HepG2 (cell line): ENCODE data around the gene XXYLT1. TPM values are rescaled to one million over a fixed set of nuclear protein-coding genes. Genes with fewer than 3 reads are reported as not detected.

Experiments used
- ARNTL ChIP-seq: sonication (generic); formaldehyde crosslinking; IDR thresholded peaks from 2 replicates; pipeline ENCODE4 v1.4.0; 2020; ENCODE audit warnings: mild to moderate bottlenecking, missing genetic modification reagents
- ATF7 ChIP-seq, 2 experiments: fragments of 450-650 bp in 1 of 2; sonication (generic) in 1 of 2; formaldehyde crosslinking in 1 of 2; IDR thresholded peaks; 2 replicates each; pipeline versions ENCODE4 v1.4.0 to v1.6.1; 2016 to 2020; ENCODE audit warnings: antibody characterized with exemption in 1 of 2, mild to moderate bottlenecking in 1 of 2, missing genetic modification reagents in 1 of 2
- HDAC1 ChIP-seq: sonication (generic); formaldehyde crosslinking; IDR thresholded peaks from 2 replicates; pipeline ENCODE4 v1.5.1; 2020; ENCODE audit warnings: mild to moderate bottlenecking, missing genetic modification reagents
- HDAC2 ChIP-seq: sonication (generic); formaldehyde crosslinking; IDR thresholded peaks from 2 replicates; pipeline ENCODE4 v1.4.0; 2020; ENCODE audit warnings: missing genetic modification reagents
- MED1 ChIP-seq: sonication (generic); formaldehyde crosslinking; IDR thresholded peaks from 2 replicates; pipeline ENCODE4 v1.4.0; 2020; ENCODE audit warnings: missing genetic modification reagents
- MED13 ChIP-seq: sonication (generic); formaldehyde crosslinking; IDR thresholded peaks from 2 replicates; pipeline ENCODE4 v1.5.0; 2020; ENCODE audit warnings: missing genetic modification reagents
- STAG1 ChIP-seq: sonication (generic); formaldehyde crosslinking; IDR thresholded peaks from 2 replicates; pipeline ENCODE4 v1.4.0; 2020; ENCODE audit warnings: missing genetic modification reagents
- THAP11 ChIP-seq: IDR thresholded peaks from 2 replicates; pipeline ENCODE4 v1.6.1; 2016; ENCODE audit warnings: missing biosample characterization, missing genetic modification reagents
- ZBTB3 ChIP-seq: sonication (generic); formaldehyde crosslinking; IDR thresholded peaks from 2 replicates; pipeline ENCODE4 v1.4.0; 2020; ENCODE audit warnings: low read depth, mild to moderate bottlenecking, moderate library complexity, missing genetic modification reagents, borderline replicate concordance
- ZNF550 ChIP-seq: sonication (generic); formaldehyde crosslinking; IDR thresholded peaks from 2 replicates; pipeline ENCODE4 v1.4.0; 2020; ENCODE audit warnings: mild to moderate bottlenecking, missing genetic modification reagents, borderline replicate concordance
- ZNF567 ChIP-seq: sonication (generic); formaldehyde crosslinking; IDR thresholded peaks from 2 replicates; pipeline ENCODE4 v1.8.1; 2023; ENCODE audit warnings: mild to moderate bottlenecking, missing genetic modification reagents, borderline replicate concordance
- ZNF644 ChIP-seq: IDR thresholded peaks from 2 replicates; pipeline ENCODE4 v1.6.1; 2016; ENCODE audit warnings: low read depth
- ZNF709 ChIP-seq: sonication (generic); formaldehyde crosslinking; IDR thresholded peaks from 2 replicates; pipeline ENCODE4 v1.5.0; 2020; ENCODE audit warnings: mild to moderate bottlenecking, missing genetic modification reagents
- ZSCAN31 ChIP-seq: sonication (generic); formaldehyde crosslinking; IDR thresholded peaks from 2 replicates; pipeline ENCODE4 v1.5.0; 2020; ENCODE audit warnings: low read depth, mild to moderate bottlenecking, missing genetic modification reagents
- polyA plus RNA-seq, 8 experiments: library from polyadenylated mRNA; depleted of rRNA in 3 of 8; stranded (reverse) in 7 of 8; unstranded in 1 of 8; fragments of >200 nt; fragmentation: Illumina TruSeq in 4 of 8; extraction: Trizol in 4 of 8; gene quantifications; 2 replicates each; pipeline versions ENCODE4 v1.2.1 to v1.2.3, GENCODE V29; 2011 to 2016; ENCODE audit warnings: low read depth in 4 of 8, missing spikeins in 1 of 8, mixed read lengths in 1 of 8; ENCODE audit not compliant: insufficient read depth in 1 of 8
- total RNA-seq, 5 experiments: library from RNA; depleted of rRNA; stranded (reverse); fragments of >200 nt; fragmentation: Illumina TruSeq; extraction: Trizol; gene quantifications; 2 replicates each; pipeline ENCODE4 v1.2.3, GENCODE V29; 2016; ENCODE audit warnings: low read depth in 1 of 5
- TF ChIP-seq, protein P1 (sequence below): sonication (generic); formaldehyde crosslinking; IDR thresholded peaks from 2 replicates; pipeline ENCODE4 v1.8.1; 2023; ENCODE audit warnings: mild to moderate bottlenecking, moderate library complexity, missing genetic modification reagents
- TF ChIP-seq, protein P2 (sequence below): sonication (generic); formaldehyde crosslinking; IDR thresholded peaks from 2 replicates; pipeline ENCODE4 v1.4.0; 2020; ENCODE audit warnings: missing genetic modification reagents, borderline replicate concordance
- TF ChIP-seq, protein P3 (sequence below): sonication (generic); formaldehyde crosslinking; IDR thresholded peaks from 2 replicates; pipeline ENCODE4 v1.4.0; 2020; ENCODE audit warnings: low read depth, missing genetic modification reagents
- TF ChIP-seq, protein P4 (sequence below): sonication (generic); formaldehyde crosslinking; IDR thresholded peaks from 2 replicates; pipeline ENCODE4 v1.4.0; 2020; ENCODE audit warnings: mild to moderate bottlenecking, missing genetic modification reagents

XXYLT1 gene
- total and polyA plus RNA-seq, 2 of the 13 experiments (the other 11 are each of a cell fraction or from before 2014, with no cell fraction given), result 17.7 to 19.0 TPM

DNA sequence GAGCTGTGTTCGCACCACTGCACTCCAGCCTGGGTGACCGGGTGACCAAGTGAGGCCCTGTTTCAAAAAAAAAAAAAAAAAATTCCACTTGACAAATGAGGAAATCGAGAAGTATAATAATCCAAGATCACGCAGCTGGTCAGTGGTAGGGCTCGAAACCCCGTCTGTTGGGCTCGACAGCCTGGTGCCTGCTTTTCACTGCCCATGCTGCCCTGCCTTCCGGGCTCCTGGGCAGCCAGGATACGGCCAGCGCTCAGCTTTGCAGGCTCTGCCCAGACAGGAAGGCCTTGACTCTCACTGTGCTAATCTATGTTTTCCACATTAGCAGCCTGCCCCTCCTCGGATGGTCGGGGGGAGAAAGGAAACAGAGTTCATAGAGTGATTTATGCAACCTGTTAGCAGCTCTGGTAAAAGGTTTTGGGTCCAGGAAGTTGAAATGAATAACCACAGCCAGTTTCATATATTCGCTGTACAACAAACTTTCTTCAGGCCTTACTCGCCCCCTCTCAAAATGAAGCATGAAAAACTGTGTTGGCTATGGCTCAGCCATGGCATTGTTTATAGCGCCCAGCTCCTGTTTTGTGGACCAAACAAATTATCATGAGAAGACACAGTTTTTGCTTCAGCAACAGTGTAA is 108.8 kb downstream of the XXYLT1 start (continued):
- TF ChIP-seq, protein P1, sequence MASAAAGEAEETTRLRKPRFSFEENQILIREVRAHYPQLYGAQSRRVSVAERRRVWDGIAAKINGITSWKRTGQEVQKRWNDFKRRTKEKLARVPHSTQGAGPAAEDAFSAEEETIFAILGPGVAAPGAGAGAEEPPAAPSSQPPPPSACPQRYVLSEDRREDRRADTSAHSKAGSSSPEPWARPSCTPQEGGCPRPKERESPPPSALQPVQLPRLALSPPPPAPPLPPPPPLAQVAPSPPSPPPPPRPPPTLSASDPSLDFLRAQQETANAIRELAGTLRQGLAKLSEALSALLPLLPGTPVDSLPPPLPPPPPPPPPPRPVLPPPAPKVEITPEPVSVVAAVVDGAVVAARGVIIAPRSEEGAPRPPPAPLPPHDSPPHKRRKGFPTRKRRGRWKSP (CRISPR knock-in tag), result no peak
- TF ChIP-seq MED1 (CRISPR knock-in tag) (peak; percentile 100), MED13 (CRISPR knock-in tag) (peak; percentile 95), ATF7 (IDR thresholded peaks at IDR 0.05) (no peak), ATF7 (CRISPR knock-in tag; IDR thresholded peaks at IDR 0.05) (peak; percentile 45; the same call in 1 of the 2 replicates), STAG1 (CRISPR knock-in tag) (peak; percentile 40), ZNF567 (CRISPR knock-in tag) (0 out of 2 replicates have a peak, but pooled peaks have one; percentile 33), THAP11 (CRISPR knock-in tag) (peak; percentile 74), ZNF709 (CRISPR knock-in tag) (peak; percentile 68), ARNTL (CRISPR knock-in tag) (peak; percentile 72; the same call in 1 of the 2 replicates), ZNF550 (peak; percentile 51; the same call in 1 of the 2 replicates), HDAC1 (CRISPR knock-in tag) (peak; percentile 90), ZNF644 (CRISPR knock-in tag) (peak; percentile 76), HDAC2 (CRISPR knock-in tag) (peak; percentile 97), ZSCAN31 (CRISPR knock-in tag) (peak; percentile 77), ZBTB3 (CRISPR knock-in tag) (peak; percentile 87; the same call in 1 of the 2 replicates)
- TF ChIP-seq, protein P2, sequence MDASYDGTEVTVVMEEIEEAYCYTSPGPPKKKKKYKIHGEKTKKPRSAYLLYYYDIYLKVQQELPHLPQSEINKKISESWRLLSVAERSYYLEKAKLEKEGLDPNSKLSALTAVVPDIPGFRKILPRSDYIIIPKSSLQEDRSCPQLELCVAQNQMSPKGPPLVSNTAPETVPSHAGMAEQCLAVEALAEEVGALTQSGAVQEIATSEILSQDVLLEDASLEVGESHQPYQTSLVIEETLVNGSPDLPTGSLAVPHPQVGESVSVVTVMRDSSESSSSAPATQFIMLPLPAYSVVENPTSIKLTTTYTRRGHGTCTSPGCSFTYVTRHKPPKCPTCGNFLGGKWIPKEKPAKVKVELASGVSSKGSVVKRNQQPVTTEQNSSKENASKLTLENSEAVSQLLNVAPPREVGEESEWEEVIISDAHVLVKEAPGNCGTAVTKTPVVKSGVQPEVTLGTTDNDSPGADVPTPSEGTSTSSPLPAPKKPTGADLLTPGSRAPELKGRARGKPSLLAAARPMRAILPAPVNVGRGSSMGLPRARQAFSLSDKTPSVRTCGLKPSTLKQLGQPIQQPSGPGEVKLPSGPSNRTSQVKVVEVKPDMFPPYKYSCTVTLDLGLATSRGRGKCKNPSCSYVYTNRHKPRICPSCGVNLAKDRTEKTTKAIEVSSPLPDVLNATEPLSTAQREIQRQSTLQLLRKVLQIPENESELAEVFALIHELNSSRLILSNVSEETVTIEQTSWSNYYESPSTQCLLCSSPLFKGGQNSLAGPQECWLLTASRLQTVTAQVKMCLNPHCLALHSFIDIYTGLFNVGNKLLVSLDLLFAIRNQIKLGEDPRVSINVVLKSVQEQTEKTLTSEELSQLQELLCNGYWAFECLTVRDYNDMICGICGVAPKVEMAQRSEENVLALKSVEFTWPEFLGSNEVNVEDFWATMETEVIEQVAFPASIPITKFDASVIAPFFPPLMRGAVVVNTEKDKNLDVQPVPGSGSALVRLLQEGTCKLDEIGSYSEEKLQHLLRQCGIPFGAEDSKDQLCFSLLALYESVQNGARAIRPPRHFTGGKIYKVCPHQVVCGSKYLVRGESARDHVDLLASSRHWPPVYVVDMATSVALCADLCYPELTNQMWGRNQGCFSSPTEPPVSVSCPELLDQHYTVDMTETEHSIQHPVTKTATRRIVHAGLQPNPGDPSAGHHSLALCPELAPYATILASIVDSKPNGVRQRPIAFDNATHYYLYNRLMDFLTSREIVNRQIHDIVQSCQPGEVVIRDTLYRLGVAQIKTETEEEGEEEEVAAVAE, result peak; percentile 77; the same call in 1 of the 2 replicates
- TF ChIP-seq, protein P3, sequence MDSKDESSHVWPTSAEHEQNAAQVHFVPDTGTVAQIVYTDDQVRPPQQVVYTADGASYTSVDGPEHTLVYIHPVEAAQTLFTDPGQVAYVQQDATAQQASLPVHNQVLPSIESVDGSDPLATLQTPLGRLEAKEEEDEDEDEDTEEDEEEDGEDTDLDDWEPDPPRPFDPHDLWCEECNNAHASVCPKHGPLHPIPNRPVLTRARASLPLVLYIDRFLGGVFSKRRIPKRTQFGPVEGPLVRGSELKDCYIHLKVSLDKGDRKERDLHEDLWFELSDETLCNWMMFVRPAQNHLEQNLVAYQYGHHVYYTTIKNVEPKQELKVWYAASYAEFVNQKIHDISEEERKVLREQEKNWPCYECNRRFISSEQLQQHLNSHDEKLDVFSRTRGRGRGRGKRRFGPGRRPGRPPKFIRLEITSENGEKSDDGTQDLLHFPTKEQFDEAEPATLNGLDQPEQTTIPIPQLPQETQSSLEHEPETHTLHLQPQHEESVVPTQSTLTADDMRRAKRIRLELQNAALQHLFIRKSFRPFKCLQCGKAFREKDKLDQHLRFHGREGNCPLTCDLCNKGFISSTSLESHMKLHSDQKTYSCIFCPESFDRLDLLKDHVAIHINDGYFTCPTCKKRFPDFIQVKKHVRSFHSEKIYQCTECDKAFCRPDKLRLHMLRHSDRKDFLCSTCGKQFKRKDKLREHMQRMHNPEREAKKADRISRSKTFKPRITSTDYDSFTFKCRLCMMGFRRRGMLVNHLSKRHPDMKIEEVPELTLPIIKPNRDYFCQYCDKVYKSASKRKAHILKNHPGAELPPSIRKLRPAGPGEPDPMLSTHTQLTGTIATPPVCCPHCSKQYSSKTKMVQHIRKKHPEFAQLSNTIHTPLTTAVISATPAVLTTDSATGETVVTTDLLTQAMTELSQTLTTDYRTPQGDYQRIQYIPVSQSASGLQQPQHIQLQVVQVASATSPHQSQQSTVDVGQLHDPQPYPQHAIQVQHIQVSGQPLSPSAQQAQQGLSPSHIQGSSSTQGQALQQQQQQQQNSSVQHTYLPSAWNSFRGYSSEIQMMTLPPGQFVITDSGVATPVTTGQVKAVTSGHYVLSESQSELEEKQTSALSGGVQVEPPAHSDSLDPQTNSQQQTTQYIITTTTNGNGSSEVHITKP (CRISPR knock-in tag), result 0 out of 2 replicates have a peak, but pooled peaks have one; percentile 43
- TF ChIP-seq, protein P4, sequence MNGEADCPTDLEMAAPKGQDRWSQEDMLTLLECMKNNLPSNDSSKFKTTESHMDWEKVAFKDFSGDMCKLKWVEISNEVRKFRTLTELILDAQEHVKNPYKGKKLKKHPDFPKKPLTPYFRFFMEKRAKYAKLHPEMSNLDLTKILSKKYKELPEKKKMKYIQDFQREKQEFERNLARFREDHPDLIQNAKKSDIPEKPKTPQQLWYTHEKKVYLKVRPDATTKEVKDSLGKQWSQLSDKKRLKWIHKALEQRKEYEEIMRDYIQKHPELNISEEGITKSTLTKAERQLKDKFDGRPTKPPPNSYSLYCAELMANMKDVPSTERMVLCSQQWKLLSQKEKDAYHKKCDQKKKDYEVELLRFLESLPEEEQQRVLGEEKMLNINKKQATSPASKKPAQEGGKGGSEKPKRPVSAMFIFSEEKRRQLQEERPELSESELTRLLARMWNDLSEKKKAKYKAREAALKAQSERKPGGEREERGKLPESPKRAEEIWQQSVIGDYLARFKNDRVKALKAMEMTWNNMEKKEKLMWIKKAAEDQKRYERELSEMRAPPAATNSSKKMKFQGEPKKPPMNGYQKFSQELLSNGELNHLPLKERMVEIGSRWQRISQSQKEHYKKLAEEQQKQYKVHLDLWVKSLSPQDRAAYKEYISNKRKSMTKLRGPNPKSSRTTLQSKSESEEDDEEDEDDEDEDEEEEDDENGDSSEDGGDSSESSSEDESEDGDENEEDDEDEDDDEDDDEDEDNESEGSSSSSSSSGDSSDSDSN (CRISPR knock-in tag), result peak; percentile 87
